GM10847 (cell line): ENCODE measurements around the gene KHK.
A peak's percentile ranks its signal among the peaks of the same experiment; 100 is the strongest.

ENCODE experiments used
- POLR2A ChIP-seq: IDR thresholded peaks from 2 replicates; pipeline ENCODE4 v1.6.1; 2011; ENCODE audit not compliant: insufficient read length; ENCODE audit errors: extremely low read depth

The KHK gene

GRCh38 chr2:27086724-27087593, at the start of gene KHK:
KHK (plus strand) TSS chr2:27086772; CDS start chr2:27087260, 488 bp downstream.
- TF ChIP-seq POLR2A = no peak

- no peak for TF ChIP-seq POLR2A
These were observed 48.6 kb upstream of the KHK start for GRCh38 chr2:27038012-27038411.

DNA sequence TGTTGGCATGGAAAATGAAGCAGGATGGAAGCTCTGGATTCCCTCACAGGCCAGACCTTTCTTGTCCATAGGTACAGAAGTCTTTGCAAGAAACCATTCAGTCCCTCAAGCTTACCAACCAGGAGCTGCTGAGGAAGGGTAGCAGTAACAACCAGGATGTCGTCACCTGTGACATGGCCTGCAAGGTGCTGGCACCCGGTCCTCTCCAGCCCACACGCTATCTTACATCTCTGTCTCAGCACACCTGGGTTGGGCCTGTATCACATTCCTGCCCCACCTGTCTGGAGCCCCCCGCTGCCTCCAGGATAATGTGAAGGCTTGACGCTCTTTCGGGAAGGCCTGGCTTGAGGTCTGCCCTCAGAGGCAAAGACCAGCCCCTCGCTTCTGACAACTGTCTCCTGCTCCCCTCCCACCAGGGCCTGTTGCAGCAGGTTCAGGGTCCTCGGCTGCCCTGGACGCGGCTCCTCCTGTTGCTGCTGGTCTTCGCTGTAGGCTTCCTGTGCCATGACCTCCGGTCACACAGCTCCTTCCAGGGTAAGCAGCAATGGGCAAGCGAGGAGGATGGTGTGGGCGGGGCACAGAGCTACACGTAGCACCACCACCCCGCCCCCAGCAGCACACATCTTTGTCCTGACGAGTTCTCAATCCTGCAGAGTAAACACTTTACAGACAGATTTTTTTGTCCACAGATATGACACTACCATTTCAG, 47.8 kb upstream of the KHK start:
- no peak for TF ChIP-seq POLR2A

GRCh38 chr2:27039426-27039825, 47.1 kb upstream of the KHK start:
- no peak for TF ChIP-seq POLR2A

- TF ChIP-seq POLR2A = no peak
These were observed 46.7 kb upstream of the KHK start for GRCh38 chr2:27039871-27040270.

DNA sequence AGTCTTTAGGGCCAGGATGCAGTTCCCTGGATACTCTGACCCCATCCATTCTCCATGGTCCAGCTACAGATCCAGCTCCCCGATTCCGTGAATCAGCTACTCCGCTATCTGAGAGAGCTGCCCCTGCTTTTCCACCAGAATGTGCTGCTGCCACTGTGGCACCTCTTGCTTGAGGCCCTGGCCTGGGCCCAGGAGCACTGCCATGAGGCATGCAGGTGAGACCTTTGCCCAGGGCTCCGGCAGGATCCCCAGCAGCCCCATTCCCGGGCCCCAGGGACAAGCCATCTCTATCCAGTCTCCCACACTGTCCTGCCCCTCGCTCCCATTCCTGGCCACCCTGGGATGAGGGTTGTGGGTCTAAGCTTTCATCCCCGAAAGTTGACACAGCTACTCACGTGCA, 46.3 kb upstream of the KHK start:
- TF ChIP-seq POLR2A = no peak

DNA sequence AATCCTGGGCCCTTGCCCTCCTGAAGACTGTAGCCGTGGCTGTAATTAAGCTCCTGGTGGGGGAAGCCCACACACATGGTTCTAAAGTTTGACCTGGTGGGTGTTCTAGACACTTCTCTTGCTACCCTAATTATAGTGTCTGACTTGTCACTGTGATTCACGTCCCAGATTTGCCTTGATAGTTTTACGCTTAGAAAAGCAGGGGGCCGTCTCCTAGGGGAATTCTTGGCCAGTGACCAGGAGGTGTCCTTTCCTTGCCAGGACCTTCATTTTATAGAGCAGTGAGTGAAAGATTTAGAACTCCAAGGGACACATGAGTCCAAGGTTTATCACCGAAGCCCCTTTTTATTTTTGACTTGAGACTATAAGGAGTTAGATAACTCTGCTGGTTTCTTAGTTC, 44.8 kb upstream of the KHK start:
- TF ChIP-seq POLR2A = no peak

DNA sequence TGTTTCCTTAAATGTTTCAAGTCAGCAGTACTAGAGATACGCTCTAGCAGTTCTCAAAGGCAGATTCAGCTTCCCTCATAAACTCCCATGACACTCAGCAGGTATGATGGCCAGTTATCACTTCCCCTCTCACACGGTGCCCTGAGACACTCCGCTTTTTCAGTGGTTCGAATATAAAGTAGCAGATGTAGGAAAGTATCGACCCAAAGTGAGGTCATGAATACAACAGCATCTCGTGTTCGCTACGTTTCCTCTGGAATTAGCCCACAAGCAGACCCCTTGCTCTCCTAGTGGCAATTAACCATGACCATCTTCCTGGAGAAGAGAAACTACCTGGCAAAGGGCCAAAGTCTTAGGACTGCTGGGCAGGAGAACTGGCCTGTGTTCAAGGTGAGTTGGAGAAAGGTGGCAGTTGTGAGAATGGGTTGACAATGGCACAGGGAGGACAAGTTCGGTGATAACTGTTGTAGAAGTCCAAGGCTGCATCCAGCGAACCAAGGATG, 44.4 kb upstream of the KHK start:
- TF ChIP-seq POLR2A = no peak

- no peak for TF ChIP-seq POLR2A
These were observed 43.5 kb upstream of the KHK start for GRCh38 chr2:27042985-27043634.

- TF ChIP-seq POLR2A = peak; percentile 37
These were observed 36.9 kb upstream of the KHK start for GRCh38 chr2:27049422-27050280.

GRCh38 chr2:27050281-27050995, 36.1 kb upstream of the KHK start:
- TF ChIP-seq POLR2A = peak; percentile 38

GRCh38 chr2:27050996-27051901, 35.3 kb upstream of the KHK start, which contains the start of gene AGBL5:
AGBL5 (plus strand) TSS chr2:27051668; CDS start chr2:27052959, 1,291 bp downstream.
- peak; percentile 54 for TF ChIP-seq POLR2A

- no peak for TF ChIP-seq POLR2A
These were observed 34.5 kb upstream of the KHK start for GRCh38 chr2:27051902-27052645.

DNA sequence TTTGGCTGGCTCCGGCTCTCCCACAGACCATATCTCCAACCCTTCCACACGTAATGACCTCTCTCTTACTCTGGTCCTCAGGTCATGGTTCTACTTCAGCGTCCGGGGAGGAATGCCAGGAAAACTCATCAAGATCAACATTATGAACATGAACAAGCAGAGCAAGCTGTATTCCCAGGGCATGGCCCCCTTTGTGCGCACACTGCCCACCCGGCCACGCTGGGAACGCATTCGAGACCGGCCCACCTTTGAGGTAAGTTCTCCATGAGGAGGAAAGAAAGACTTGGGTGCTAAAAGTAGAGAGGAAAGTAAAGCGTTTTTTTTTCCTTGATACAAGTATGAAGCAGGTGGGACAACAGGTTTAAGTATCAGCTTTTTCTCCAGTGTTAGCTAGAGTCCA, 33.3 kb upstream of the KHK start:
- TF ChIP-seq POLR2A = no peak
